ENCODE data around the gene NFXL1.

The NFXL1 gene

GRCh38 chr4:47814618-47815295 is 99.6 kb downstream of the NFXL1 start:
- Mint-ChIP-seq H3K9me3 (no peaks in the 10 kb centered on the region), H3K27me3 (peaks cover 36 to 37% of the 10 kb centered on the region in 2 donors), H3K4me1 (ENCODE audit: low read depth in 2 of 2) (peaks cover 0 to 4% of the 10 kb centered on the region in 2 donors)

DNA sequence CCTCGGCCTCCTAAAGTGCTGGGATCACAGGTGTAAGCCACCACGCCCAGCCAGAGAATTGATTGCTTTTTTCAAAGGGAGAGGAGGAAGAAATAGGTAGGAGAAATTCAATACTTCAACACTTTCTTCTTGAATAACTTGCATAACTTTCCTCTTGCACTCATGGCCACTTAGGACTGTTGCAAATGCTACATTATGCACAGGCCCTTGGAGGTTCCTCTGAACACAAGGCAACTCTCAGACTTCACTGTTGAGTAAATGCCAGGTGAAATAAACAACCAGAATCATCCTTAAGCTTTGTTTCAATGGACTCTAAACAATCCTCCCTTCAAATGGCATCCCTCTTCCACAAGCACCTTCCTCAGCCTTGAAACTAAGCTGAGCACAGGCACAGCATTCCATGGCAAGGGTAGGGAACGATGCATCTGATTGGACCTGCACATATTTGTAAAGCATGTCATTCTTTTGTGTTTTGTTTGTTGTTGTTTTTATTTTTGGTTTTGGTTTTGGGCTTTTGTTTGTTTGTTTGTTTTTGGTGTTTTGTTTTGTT is 104.7 kb downstream of the NFXL1 start:
- no peaks in the 10 kb centered on the region for H3K36me3 Mint-ChIP-seq (ENCODE audit: insufficient read depth)

More at GRCh38 chr4:47814618-47815295, 99.6 kb downstream of the NFXL1 start:
- ATAC-seq (replicated peaks) (no peak), DNase-seq (no peak)
- no peak overlapping the region for H3K27ac Mint-ChIP-seq
- no peaks in the 10 kb centered on the region for H3K36me3 Mint-ChIP-seq (ENCODE audit: insufficient read depth)
- H3K4me3 Mint-ChIP-seq = no peak overlapping the region

DNA sequence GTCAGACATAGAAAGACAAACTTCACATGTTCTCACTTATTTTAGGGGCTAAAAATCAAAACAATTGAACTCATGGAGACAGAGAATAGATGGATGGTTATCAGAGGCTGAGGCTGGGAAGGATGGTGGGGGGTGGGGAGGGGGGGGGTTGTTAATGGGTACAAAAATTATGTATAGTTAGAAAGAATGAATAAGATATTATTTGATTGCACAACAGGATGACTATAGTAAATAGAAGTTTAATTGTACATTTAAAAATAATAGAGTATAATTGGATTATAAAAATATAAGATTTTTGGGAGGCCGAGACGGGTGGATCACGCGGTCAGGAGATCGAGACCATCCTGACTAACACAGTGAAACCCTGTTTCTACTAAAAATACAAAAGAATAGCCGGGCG is 109.8 kb downstream of the NFXL1 start:
- H3K27ac Mint-ChIP-seq = no peak overlapping the region

More for the DNA sequence above, 104.7 kb downstream of the NFXL1 start:
- Mint-ChIP-seq H3K27me3 (peaks cover 31 to 32% of the 10 kb centered on the region in 2 donors), H3K9me3 (no peaks in the 10 kb centered on the region), H3K27ac (no peak overlapping the region), H3K4me1 (ENCODE audit: low read depth in 2 of 2) (no peaks in the 10 kb centered on the region), H3K4me3 (no peak overlapping the region)
- DNase-seq (no peak), ATAC-seq (replicated peaks) (no peak)

DNA sequence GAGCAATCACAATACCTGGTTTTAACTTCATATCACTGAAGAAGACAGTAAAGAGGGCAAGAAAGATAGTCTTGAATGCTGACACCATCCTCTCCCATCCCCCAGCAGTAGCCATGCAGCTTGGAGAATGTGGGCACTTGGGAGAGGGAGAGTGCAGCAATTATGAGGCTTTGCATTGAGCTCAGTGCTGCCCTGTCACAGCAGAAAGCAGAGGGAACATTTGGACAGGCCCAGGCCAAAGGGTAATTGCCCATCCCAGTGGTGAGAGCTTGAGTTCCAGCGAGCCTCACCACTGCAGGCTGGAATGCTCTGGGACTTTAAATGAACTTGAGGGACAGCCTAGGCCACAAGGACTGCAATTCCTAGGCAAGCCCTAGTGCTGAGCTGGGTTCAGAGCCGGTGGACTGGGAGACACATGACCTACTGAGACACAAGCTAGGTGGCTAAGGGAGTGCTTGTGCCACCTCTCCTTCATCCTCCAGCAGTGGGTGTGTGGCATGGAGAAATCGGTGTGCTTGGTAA is 112.8 kb downstream of the NFXL1 start:
- Mint-ChIP-seq H3K27ac (no peak overlapping the region), H3K36me3 (ENCODE audit: insufficient read depth) (no peaks in the 10 kb centered on the region), H3K27me3 (no peaks in the 10 kb centered on the region), H3K9me3 (no peaks in the 10 kb centered on the region), H3K4me1 (ENCODE audit: low read depth in 2 of 2) (no peaks in the 10 kb centered on the region), H3K4me3 (no peak overlapping the region)
- DNase-seq (no peak), ATAC-seq (replicated peaks) (no peak)

More for the DNA sequence above, 109.8 kb downstream of the NFXL1 start:
- H3K4me3 Mint-ChIP-seq = no peak overlapping the region
- peaks cover 0 to 6% of the 10 kb centered on the region in 2 donors for H3K27me3 Mint-ChIP-seq
- no peaks in the 10 kb centered on the region for H3K36me3 Mint-ChIP-seq (ENCODE audit: insufficient read depth)
- no peaks in the 10 kb centered on the region for H3K4me1 Mint-ChIP-seq (ENCODE audit: low read depth in 2 of 2)
- no peak for DNase-seq
- ATAC-seq (replicated peaks) = no peak
- no peaks in the 10 kb centered on the region for H3K9me3 Mint-ChIP-seq

- Mint-ChIP-seq H3K4me3 (no peak overlapping the region), H3K36me3 (ENCODE audit: insufficient read depth) (no peaks in the 10 kb centered on the region), H3K4me1 (ENCODE audit: low read depth in 2 of 2) (no peaks in the 10 kb centered on the region), H3K27ac (no peak overlapping the region), H3K27me3 (peaks cover 8 to 10% of the 10 kb centered on the region in 2 donors), H3K9me3 (no peaks in the 10 kb centered on the region)
- ATAC-seq (replicated peaks) (no peak), DNase-seq (no peak)
These were observed 116.2 kb downstream of the NFXL1 start for GRCh38 chr4:47798165-47798564.
